SHP77 treated with DMSO at 0.1 percent for 48 hours (cell line): ENCODE measurements around the gene ATRNL1.

ENCODE experiments used
- DNase-seq: peaks from one replicate; lab custom pipeline; 2025; lab: John Stamatoyannopoulos, UW

The ATRNL1 gene

DNA sequence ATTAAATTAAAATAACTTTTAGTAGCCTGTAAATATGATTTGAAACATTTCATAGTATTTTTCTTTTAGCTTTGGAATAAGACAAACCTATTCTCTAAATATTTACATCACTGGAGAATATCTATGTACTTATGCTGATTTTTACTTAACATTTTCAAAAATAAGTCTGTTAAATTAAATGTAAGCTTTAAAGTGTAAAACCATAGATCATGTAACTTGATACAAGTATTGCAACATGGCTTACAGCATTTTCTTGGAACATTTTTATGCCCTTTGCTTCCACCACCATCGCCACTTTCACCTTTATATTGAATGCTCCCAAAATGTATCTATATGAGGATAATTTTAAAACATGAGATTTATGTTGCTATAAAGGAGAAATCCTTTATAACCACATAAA lies 752.8 kb downstream of the ATRNL1 start:
- no peak for DNase-seq

DNA sequence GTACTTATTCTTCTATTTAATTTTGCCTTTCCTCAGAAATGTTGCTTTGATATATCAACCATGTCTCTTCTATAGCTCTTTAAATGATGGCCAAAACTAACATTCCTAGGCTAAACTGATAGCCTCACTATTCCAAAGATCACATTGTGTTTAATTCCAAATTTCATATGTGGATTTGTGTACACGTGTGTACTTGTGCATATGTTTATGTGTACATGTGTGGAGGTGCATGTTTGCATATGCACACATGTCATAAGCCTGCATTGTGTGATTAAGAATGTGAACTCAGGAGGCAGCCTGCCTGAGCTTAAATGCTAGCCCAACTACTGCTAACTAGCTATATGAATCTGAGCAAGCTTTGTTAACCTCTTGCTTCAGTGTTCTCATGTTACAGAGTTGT lies 753.4 kb downstream of the ATRNL1 start:
- DNase-seq = no peak

- DNase-seq = no peak
These were observed 756.0 kb downstream of the ATRNL1 start for GRCh38 chr10:115849197-115849596.

GRCh38 chr10:115850666-115851065 lies 757.5 kb downstream of the ATRNL1 start:
- DNase-seq = no peak

DNA sequence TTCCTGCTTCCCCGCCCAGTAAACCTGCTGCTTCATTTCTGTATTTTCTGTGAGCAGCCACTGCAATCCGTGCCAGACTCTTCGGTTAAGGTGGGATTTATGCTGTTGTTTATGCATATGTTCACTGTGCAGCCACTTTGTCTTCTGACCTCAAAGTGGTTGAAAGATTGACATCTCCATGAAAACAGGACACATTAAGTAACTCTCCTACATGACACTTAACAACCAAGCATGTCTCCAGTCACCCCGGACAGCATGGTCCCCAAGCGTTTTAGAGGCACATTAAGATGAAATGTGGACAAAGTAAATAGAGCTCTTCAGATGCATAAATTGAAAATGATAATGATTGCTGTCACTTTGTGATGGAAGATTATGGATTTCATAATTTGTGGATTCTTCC lies 758.5 kb downstream of the ATRNL1 start:
- DNase-seq = no peak

GRCh38 chr10:115854740-115855435 lies 761.7 kb downstream of the ATRNL1 start:
- DNase-seq = no peak

GRCh38 chr10:115856580-115856979 lies 763.4 kb downstream of the ATRNL1 start:
- DNase-seq = no peak

DNA sequence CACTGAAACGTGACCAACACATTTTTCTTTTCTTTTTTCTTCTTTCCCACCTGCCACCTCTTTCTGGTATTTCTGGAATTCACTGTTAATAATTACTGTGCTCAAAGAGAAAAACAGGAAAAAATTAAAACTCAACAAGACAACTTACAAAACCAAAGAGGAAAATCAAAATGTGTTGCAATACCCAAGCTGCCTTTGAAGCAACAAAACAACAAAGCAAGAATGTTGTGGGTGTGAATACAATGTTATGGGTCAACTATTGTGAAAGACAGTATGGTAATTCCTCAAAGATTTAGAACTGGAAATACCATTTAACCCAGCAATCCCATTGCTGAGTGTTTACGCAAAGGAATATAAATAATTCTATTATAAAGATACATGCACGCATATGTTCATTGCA lies 764.7 kb downstream of the ATRNL1 start:
- DNase-seq = no peak

DNA sequence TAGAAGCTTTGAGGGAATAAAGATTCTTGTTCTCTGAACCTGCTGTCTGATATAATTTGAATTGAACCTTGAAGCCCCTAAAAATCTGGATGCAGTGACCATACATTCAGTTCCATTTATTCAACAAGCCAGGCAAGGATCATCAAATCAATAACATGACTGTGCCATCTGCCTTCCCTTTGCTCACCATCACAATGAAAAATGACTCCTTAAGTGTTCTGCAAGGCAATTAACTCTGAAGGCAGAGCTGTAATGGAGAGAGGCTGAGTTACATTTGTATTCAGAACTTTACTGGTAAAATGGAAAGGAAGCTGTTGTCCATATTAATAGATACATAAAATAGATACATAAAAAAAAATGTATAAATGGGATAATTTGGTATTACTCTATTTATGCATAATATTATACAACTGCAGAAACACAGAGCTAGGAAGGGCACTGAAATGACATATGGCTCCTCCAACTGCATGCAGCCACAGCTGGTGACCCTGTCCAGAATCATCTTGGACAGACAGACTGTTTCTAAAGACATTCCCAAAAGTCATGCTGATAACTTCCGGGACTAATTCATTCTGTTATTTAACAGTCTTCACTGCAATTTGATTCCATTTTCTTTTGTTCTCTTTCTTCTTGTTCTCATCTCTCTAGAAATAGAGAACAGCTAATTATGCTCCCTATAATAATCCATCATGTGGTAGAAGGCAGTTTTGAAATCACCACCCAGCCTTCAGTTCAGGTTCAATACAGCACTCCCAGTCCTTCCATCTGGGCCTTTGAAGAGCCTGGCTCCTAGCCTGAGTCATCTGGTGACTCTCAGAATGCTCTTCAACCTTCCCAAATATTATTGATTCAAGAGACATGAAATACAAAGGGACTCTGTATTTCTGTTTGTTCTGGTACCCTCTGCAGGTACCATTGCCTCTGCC lies 767.3 kb downstream of the ATRNL1 start:
- no peak for DNase-seq

DNA sequence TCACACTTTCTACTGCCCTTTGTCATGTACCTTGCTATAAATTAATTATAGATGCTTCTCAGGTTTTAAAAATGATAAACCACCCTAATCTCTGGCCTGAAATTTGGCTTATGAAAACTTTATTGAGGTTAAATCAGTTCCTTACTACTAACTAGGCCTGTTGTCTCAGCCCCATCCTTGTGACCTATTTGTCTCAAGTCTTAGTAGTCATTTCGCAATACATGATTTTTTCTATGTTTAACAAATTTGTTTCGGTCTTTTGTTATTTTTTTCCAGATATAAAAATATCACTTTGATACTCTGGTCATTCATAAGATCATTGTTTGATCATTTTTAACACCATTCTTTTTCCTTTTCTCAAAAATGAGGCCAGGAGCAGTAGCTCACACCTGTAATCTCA lies 768.3 kb downstream of the ATRNL1 start:
- DNase-seq = no peak

- no peak for DNase-seq
These were observed 768.7 kb downstream of the ATRNL1 start for GRCh38 chr10:115861864-115862263.

DNA sequence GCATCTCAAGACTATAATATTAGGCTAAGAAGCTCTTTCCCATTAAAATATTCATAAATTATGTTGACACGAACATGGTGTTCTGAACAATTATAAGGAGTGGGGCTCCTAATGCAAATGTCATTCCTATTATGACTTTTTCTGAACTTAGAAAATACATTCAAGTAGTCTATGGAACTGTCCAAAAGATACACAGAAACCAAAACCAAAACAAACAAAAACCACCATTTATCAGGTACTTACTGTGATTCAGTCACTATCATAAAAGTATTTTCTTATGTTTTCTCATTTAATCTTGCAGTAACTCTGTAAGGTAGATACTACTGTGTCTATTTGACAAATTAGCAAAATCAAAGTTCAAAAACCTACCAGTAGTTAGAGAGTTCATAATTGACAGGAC lies 773.0 kb downstream of the ATRNL1 start:
- no peak for DNase-seq

- DNase-seq = no peak
These were observed 773.5 kb downstream of the ATRNL1 start for GRCh38 chr10:115866691-115867090.

DNA sequence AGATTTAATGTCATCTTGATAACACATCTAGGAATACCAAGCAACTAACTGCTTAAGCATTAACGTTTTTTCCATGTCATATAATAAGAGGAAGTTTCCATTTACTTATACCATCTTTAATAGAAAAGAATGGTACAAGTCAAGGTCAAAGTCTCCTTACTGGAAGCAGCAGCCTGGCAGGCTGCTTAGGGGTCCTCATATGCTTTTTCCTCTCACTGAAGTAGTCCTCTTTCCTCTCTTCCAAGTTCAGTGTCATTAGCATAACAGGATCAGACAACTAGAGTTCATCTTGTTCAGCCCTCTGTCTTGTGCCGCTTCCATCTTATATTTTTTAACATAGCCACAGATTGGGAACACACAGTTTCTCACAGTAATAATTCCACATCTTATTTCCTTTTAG lies 774.1 kb downstream of the ATRNL1 start:
- no peak for DNase-seq

- no peak for DNase-seq
These were observed 778.7 kb downstream of the ATRNL1 start for GRCh38 chr10:115871855-115872254.

GRCh38 chr10:115875172-115875571 lies 782.0 kb downstream of the ATRNL1 start:
- no peak for DNase-seq

GRCh38 chr10:115879372-115880089 lies 786.4 kb downstream of the ATRNL1 start:
- no peak for DNase-seq

DNA sequence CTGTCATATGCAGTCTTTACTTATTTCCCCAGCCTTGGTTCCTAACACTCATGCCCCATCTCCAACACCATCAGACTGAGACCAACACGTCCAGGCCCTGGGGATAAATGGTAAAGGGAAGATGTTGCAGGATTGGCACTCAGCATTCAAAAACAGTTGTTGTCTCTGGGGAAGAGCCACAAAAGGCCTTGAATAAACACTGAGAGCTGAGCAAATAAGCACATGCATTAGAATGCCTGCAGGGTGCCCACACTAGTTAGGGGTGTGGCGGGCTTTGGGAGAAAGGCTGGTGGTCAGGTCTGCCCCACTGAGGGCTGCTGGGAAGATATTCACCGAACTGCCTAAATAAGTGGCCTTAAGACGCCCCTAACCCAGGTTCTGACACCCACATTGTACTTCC lies 788.9 kb downstream of the ATRNL1 start:
- DNase-seq = no peak

DNA sequence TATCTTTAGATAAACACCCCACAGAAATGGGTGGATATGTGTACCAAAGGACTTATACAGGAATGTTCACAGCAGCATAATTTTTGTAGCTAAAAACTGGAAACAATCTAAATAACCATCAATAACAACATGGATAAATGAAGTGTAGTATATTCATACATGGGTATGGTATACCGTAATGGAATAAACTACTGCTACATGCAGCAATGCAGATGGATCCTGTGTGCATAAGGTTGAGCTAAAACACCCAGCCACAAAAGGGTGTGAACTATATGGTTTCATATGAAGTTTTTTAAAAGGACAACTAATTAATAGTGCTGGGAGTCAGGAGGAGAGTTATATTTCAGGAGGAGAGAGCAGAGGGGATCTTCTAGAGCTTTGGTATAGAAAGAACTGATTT lies 790.2 kb downstream of the ATRNL1 start:
- DNase-seq = no peak

- DNase-seq = no peak
These were observed 791.2 kb downstream of the ATRNL1 start for GRCh38 chr10:115884331-115884730.

DNA sequence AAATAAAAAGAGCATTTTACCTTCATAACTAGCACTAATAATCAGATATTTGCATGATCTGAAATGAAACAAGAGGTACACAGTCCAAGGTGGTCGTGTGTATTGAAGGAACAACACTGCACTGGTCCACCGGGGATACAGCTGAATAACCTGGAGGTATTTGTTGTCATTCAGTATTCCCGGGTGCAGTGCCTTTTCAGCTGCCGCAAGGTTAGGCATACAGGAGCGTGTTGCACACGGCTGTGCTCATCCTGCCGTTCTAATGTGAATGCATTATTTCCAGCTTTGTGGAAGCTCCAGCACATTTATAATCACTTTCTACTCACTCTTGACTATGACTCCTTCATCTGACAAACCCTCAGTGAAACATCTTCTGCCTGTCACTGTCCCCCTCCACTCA lies 802.0 kb downstream of the ATRNL1 start:
- DNase-seq = no peak

- DNase-seq = no peak
These were observed 805.1 kb downstream of the ATRNL1 start for GRCh38 chr10:115898242-115898641.

- DNase-seq = no peak
These were observed 809.4 kb downstream of the ATRNL1 start for GRCh38 chr10:115902596-115902995.
